ENCODE data around the gene DHCR24.

- TF ChIP-seq, protein P1, sequence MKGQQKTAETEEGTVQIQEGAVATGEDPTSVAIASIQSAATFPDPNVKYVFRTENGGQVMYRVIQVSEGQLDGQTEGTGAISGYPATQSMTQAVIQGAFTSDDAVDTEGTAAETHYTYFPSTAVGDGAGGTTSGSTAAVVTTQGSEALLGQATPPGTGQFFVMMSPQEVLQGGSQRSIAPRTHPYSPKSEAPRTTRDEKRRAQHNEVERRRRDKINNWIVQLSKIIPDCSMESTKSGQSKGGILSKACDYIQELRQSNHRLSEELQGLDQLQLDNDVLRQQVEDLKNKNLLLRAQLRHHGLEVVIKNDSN (CRISPR knock-in tag; IDR thresholded peaks at IDR 0.05) = no peak
- TF ChIP-seq KAT7 (CRISPR knock-in tag; IDR thresholded peaks at IDR 0.05; ENCODE audit: borderline replicate concordance) = no peak
- no peak for TF ChIP-seq CTCF (IDR thresholded peaks at IDR 0.05)
- TF ChIP-seq E2F4 (CRISPR knock-in tag; IDR thresholded peaks at IDR 0.05; ENCODE audit: borderline replicate concordance, low read depth) = no peak
- no peak for TF ChIP-seq TP53 (CRISPR knock-in tag; IDR thresholded peaks at IDR 0.05)
- no peak for TF ChIP-seq ZNF138 (CRISPR knock-in tag; conservative IDR thresholded peaks at IDR 0.05)
- no peak for TF ChIP-seq CREM (CRISPR knock-in tag; IDR thresholded peaks at IDR 0.05)
- TF ChIP-seq MAX (CRISPR knock-in tag; IDR thresholded peaks at IDR 0.05) = no peak
- TF ChIP-seq, protein P2, sequence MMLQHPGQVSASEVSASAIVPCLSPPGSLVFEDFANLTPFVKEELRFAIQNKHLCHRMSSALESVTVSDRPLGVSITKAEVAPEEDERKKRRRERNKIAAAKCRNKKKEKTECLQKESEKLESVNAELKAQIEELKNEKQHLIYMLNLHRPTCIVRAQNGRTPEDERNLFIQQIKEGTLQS (CRISPR knock-in tag; conservative IDR thresholded peaks at IDR 0.05) = no peak
- TF ChIP-seq, protein P3, sequence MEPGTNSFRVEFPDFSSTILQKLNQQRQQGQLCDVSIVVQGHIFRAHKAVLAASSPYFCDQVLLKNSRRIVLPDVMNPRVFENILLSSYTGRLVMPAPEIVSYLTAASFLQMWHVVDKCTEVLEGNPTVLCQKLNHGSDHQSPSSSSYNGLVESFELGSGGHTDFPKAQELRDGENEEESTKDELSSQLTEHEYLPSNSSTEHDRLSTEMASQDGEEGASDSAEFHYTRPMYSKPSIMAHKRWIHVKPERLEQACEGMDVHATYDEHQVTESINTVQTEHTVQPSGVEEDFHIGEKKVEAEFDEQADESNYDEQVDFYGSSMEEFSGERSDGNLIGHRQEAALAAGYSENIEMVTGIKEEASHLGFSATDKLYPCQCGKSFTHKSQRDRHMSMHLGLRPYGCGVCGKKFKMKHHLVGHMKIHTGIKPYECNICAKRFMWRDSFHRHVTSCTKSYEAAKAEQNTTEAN (CRISPR knock-in tag; IDR thresholded peaks at IDR 0.05) = no peak
- no peak for TF ChIP-seq ZNF281 (CRISPR knock-in tag; IDR thresholded peaks at IDR 0.05)
- TF ChIP-seq FOXP4 (CRISPR knock-in tag; IDR thresholded peaks at IDR 0.05) = no peak
Measured at GRCh38 chr1:54806931-54807611, 79.9 kb downstream of the DHCR24 start.
